Muscle of back (tissue), 11 donors: ENCODE data around the gene AQP10. TPM values are rescaled to one million over a fixed set of nuclear protein-coding genes. Genes with fewer than 3 reads are reported as not detected.
"Not testable (repeated sequence)": the region's sequence is repeated elsewhere in the genome, so short reads cannot be mapped to it uniquely, and the experiment has no call there.

ENCODE experiments used
- DNase-seq, 3 donors: peaks; one replicate each; pipeline versions ENCODE4 v3.0.0 to v3.0.0-alpha.2; 2013
- polyA plus RNA-seq, 10 donors: library from polyadenylated mRNA; unstranded; fragments of 120-200 nt; gene quantifications; one replicate each; pipeline ENCODE4 v1.2.1, GENCODE V29; 2013; ENCODE audit not compliant: insufficient read length in 10 of 10

The AQP10 gene
- polyA plus RNA-seq, 10 donors, result 0.07 to 0.26 (median 0.16) TPM; not detected in 7

DNA sequence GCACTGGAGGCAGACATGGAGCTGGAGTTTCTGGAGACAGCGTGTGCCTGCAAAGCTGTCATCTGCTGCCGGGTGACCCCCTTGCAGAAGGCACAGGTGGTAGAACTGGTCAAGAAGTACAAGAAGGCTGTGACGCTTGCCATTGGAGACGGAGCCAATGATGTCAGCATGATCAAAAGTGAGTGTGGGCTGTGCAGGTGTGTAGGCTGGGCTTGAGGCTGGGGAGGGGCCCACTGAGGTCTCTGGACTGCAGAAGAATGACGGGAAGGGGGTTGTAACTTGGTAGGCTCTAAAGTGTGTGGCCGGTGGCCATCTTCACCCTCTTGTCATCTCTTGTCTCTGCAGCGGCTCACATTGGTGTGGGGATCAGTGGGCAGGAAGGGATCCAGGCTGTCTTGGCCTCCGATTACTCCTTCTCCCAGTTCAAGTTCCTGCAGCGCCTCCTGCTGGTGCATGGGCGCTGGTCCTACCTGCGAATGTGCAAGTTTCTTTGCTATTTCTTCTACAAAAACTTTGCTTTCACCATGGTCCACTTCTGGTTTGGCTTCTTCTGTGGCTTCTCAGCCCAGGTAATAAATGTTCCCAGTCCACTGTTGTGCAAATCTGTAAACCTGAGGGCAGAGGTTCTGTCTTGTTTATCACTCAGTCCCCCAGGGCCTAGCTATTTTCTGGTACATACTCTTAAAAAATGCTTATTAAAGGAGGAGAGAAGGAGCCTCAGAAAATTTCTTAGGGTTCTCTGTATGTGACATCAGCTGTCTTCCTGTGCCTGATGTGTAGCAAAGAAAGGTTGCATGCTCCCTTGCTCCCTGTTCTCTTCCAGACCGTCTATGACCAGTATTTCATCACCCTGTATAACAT lies 24.3 kb downstream of the AQP10 start:
- peak in 1 of 3 donors; percentile 21 for DNase-seq

DNA sequence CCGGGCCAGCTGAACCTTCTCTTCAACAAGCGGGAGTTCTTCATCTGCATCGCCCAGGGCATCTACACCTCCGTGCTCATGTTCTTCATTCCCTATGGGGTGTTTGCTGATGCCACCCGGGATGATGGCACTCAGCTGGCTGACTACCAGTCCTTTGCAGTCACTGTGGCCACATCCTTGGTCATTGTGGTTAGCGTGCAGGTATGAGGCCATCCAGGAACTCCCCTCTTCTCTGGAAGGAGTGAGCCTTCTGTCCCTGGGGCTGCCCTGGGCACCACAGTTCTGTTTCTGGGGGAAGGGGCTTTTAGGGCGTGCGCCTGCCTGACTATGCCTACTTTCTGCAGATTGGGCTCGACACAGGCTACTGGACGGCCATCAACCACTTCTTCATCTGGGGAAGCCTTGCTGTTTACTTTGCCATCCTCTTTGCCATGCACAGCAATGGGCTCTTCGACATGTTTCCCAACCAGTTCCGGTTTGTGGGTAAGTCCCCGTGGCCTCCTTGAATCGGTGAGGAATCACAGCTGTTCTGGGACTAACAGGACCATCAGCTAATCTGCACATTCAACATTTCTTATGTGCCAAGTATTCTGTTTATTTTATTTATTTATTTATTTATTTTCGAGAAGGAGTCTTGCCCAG lies 25.5 kb downstream of the AQP10 start:
- DNase-seq, result no peak

GRCh38 chr1:154347961-154348360 lies 27.1 kb downstream of the AQP10 start:
- no peak for DNase-seq

DNA sequence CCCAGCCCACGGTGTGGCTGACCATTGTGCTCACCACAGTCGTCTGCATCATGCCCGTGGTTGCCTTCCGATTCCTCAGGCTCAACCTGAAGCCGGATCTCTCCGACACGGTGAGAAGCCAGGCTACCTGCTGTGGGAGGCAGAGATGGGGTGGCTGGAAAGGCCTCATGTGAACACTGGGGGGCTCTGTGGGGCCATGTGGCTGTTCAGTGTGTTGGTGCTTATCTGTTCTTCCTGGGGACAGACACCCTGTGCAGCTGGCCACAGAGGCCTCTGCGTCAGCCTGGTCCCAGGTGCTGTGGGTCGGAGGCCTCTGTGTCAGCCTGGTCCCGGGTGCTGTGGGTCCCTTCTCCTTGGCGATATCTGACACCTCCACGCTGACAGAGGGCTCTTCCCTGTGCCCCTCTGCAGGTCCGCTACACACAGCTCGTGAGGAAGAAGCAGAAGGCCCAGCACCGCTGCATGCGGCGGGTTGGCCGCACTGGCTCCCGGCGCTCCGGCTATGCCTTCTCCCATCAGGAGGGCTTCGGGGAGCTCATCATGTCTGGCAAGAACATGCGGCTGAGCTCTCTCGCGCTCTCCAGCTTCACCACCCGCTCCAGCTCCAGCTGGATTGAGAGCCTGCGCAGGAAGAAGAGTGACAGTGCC lies 27.7 kb downstream of the AQP10 start:
- no peak for DNase-seq

GRCh38 chr1:154349121-154349520 lies 28.2 kb downstream of the AQP10 start:
- no peak for DNase-seq

DNA sequence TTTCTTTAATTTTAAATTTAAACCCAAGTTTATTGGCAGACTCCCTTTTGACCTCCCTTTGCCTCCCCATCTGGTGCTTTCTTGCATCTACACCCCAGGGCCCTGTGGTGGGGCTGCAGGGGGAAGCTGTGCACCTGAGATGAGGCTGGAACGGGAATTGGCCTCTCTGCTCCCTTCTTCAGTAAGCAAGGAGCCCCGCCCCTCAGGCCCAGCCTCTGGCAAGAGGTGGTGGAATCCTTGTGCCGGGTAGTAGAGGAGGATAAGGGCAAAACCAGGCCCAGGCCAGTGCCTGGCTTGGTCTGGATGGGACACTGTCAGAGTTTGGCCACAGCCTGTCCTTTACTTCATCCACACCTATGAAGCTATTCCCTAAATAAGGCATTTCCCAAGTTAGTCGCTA lies 29.5 kb downstream of the AQP10 start:
- no peak for DNase-seq

GRCh38 chr1:154351363-154352068 lies 30.6 kb downstream of the AQP10 start:
- peak in 1 of 3 donors; percentile 23 for DNase-seq

DNA sequence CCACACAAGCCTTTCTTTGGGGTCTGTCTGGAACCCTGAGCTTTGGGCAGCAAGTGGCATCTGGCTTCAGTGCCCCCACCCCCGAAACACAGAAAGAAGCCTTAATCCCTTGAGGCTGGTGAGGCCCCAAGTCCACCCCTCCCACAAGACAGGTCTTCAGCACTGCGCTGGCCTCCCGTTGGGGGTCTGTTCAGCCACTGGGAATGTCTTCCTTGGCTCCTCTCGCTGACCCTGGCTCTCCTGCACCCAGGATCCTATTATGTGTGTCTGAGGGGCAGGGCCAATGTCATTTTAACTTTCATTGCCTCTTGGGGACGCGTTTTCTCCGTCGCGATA lies 31.3 kb downstream of the AQP10 start:
- no peak for DNase-seq

GRCh38 chr1:154352581-154353459 lies 31.9 kb downstream of the AQP10 start:
- peak in 2 of 3 donors; percentile 21 to 67 for DNase-seq

DNA sequence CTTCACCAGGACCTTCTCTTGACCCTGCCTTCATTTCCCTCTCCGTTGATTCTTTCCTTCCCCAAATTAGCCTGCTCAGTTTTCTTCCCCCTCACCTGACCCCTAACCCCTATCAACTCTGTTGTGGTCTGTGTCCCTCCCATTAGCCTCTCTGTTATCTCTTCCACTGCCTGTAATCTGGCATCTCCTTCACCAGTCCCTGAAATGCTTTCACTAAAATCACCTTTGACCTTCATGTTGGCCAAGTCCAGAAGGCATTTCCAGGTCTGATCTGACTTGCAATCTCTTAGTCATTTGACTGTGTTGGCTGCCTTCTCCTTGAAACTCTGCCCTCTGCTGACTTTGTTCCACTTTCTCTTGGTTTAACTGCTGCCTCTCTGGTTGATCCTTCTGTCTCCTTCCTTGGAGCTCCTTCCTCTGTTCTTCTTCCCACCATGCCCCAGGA lies 32.6 kb downstream of the AQP10 start:
- peak in 1 of 3 donors; percentile 39 for DNase-seq

DNA sequence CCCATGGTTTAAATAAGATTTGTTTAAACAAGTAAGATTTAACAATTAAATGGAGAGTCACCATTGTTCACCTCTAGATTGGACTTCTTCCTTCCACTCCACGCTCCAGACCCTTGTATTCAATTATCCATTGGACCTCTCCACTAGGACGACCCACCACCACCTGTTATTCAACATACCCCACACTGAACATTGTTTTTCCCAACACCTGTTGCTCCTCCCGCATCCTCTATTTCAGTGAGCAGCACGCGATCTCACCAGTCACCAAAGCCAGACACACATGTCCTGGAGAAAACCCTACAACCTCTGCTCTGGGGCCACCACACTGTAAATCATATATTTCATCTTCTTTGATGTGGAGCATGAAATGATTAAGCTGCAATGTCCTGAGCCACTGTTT lies 33.1 kb downstream of the AQP10 start:
- DNase-seq, result no peak

DNA sequence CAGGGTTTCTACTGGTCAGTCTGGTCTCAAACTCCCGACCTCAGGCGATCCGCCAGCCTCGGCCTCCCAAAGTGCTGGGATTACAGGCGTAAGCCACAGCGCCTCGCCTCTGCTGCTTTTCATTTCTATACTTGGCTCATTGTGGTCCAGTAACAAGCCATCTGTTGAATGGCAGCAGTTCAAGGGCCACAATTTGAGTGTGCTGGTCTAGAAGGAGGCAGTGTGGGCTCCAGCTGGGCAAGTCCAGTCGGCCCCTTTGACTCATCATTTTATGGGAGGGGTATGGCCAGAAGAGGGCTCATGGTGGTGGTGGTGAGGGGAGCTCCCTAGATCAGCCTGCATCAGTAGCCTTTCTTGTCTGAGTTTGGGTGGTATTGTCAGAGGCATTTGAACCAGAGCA lies 37.6 kb downstream of the AQP10 start:
- no peak for DNase-seq

- DNase-seq, result no peak
These were observed 39.4 kb downstream of the AQP10 start for GRCh38 chr1:154360288-154360687.

GRCh38 chr1:154360881-154361280 lies 40.0 kb downstream of the AQP10 start:
- DNase-seq, result not testable (repeated sequence)

- DNase-seq, result no peak
These were observed 40.5 kb downstream of the AQP10 start for GRCh38 chr1:154361357-154361756.

- DNase-seq, result no peak
These were observed 50.5 kb downstream of the AQP10 start for GRCh38 chr1:154371436-154371835.

GRCh38 chr1:154373777-154374357 lies 53.0 kb downstream of the AQP10 start:
- not testable (repeated sequence) for DNase-seq
